Gastroesophageal sphincter (tissue), 3 donors: Measurements from ENCODE around the gene NRG2.

Experiments used
- EP300 ChIP-seq: sonication (generic); formaldehyde crosslinking; IDR thresholded peaks from one replicate; pipeline ENCODE4 v1.6.1; 2017; ENCODE audit warnings: antibody characterized with exemption, mild to moderate bottlenecking
- POLR2A ChIP-seq, 2 donors: fragments of 450-650 bp; IDR thresholded peaks; one replicate each; pipeline ENCODE4 v1.6.1; 2017; ENCODE audit warnings: antibody characterized with exemption in 2 of 2, mild to moderate bottlenecking in 2 of 2, moderate library complexity in 1 of 2
- POLR2AphosphoS5 ChIP-seq: sonication (generic); formaldehyde crosslinking; IDR thresholded peaks from one replicate; pipeline ENCODE4 v1.6.1; 2017; ENCODE audit warnings: antibody characterized with exemption
- TF ChIP-seq, protein P1 (sequence below), 4 experiments: fragments of 200-600 bp in 2 of 4; fragments of 450-650 bp in 2 of 4; sonication (generic) in 1 of 4; IDR thresholded peaks; one replicate each; pipeline ENCODE4 v1.5.1; 2017 to 2019; ENCODE audit warnings: antibody characterized with exemption in 4 of 4, mild to moderate bottlenecking in 2 of 4, moderate library complexity in 2 of 4

DNA sequence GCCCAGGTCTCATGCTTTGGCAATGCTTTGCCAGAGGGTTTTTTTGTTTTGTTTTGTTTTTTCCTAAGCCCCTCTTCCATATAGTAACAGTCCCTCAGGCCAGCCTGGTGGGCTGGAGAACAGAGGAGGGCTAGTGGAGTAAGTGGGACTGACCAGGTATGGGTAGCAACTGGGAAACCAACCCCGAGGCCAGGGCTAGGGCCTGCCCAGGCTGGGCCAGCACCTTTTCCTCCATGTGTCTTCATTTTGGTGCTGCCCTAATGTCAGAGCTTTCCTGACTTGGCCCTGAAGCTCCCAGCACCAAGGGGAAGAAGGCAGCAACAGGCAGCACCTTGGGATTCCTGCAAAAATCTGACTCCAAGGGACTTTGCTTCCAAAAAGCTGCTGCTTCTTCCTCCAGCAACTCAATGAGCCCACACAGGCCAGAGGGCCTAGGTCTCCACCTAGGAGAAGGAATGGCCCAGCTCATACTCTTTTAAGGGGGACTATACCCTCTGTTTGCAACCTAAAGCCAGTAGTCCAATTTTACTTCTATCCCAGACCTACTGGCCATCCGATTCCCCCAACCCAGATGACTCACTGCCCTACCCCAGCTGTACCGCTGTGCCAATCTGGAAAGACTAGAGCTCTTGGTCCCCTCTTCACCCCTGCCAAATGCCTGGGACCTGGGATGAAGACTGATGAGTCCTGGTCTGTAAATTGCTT, 142.4 kb downstream of the NRG2 start:
- TF ChIP-seq EP300 = no peak
- TF ChIP-seq, protein P1, sequence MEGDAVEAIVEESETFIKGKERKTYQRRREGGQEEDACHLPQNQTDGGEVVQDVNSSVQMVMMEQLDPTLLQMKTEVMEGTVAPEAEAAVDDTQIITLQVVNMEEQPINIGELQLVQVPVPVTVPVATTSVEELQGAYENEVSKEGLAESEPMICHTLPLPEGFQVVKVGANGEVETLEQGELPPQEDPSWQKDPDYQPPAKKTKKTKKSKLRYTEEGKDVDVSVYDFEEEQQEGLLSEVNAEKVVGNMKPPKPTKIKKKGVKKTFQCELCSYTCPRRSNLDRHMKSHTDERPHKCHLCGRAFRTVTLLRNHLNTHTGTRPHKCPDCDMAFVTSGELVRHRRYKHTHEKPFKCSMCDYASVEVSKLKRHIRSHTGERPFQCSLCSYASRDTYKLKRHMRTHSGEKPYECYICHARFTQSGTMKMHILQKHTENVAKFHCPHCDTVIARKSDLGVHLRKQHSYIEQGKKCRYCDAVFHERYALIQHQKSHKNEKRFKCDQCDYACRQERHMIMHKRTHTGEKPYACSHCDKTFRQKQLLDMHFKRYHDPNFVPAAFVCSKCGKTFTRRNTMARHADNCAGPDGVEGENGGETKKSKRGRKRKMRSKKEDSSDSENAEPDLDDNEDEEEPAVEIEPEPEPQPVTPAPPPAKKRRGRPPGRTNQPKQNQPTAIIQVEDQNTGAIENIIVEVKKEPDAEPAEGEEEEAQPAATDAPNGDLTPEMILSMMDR (IDR thresholded peaks at IDR 0.05) = no peak
- TF ChIP-seq POLR2A (IDR thresholded peaks at IDR 0.05) = no peak
- TF ChIP-seq POLR2AphosphoS5 = no peak
